Neural progenitor cell (in vitro differentiated cells): ENCODE results near the gene PTPRG. TPM values are rescaled to one million over a fixed set of nuclear protein-coding genes. Genes with fewer than 3 reads are reported as not detected.

Experiments used
- DNase-seq: peaks from one replicate; pipeline ENCODE4 v3.0.0-alpha.2; 2016; ENCODE audit warnings: low spot score
- H2AFZ ChIP-seq: fragments of 200-600 bp; sonication (generic); replicated peaks from 2 replicates; pipeline ENCODE4 v1.6.1; 2016; ENCODE audit warnings: antibody characterized with exemption
- H3F3A ChIP-seq: fragments of 200-600 bp; sonication (generic); 2 replicates; pipeline ENCODE4 v1.6.1; 2016; ENCODE audit warnings: antibody characterized with exemption, low read depth
- H3K27ac ChIP-seq: fragments of 200-600 bp; sonication (generic); 2 replicates; pipeline ENCODE4 v1.5.1; 2016; ENCODE audit warnings: mild to moderate bottlenecking
- H3K27me3 ChIP-seq: fragments of 200-600 bp; sonication (generic); 2 replicates; pipeline ENCODE4 v1.6.1; 2016; ENCODE audit warnings: mild to moderate bottlenecking, moderate library complexity
- H3K36me3 ChIP-seq: fragments of 200-600 bp; sonication (generic); 2 replicates; pipeline ENCODE4 v1.5.1; 2016
- H3K4me1 ChIP-seq: fragments of 200-600 bp; sonication (generic); 2 replicates; pipeline ENCODE4 v1.6.1; 2016; ENCODE audit warnings: mixed run types
- H3K4me2 ChIP-seq: fragments of 200-600 bp; sonication (generic); 2 replicates; pipeline ENCODE4 v1.6.1; 2016
- H3K4me3 ChIP-seq: fragments of 200-600 bp; sonication (generic); 2 replicates; pipeline ENCODE4 v1.5.1; 2016
- H3K79me2 ChIP-seq: fragments of 200-600 bp; sonication (generic); 2 replicates; pipeline ENCODE4 v1.6.1; 2016; ENCODE audit warnings: low read depth
- H3K9ac ChIP-seq: fragments of 200-600 bp; sonication (generic); 2 replicates; pipeline ENCODE4 v1.6.1; 2016
- H3K9me3 ChIP-seq: fragments of 200-600 bp; sonication (generic); 2 replicates; pipeline ENCODE4 v1.5.1; 2016; ENCODE audit warnings: low read depth
- H4K20me1 ChIP-seq: fragments of 200-600 bp; sonication (generic); 2 replicates; pipeline ENCODE4 v1.6.1; 2016; ENCODE audit warnings: low read depth
- H3K27ac Mint-ChIP-seq: 3 replicates; pipeline ENCODE4 v1.8.0; 2021; ENCODE audit warnings: mixed read lengths
- H3K27me3 Mint-ChIP-seq: 2 replicates; pipeline ENCODE4 v1.8.0; 2022; ENCODE audit warnings: low read depth, mild to moderate bottlenecking, inconsistent platforms, moderate library complexity, mixed read lengths; ENCODE audit not compliant: insufficient read depth
- H3K36me3 Mint-ChIP-seq: 3 replicates; pipeline ENCODE4 v1.8.0; 2021; ENCODE audit warnings: mixed read lengths
- H3K4me1 Mint-ChIP-seq: 3 replicates; pipeline ENCODE4 v1.8.0; 2021; ENCODE audit warnings: mixed read lengths
- H3K4me3 Mint-ChIP-seq: 3 replicates; pipeline ENCODE4 v1.8.0; 2021; ENCODE audit warnings: mild to moderate bottlenecking, moderate library complexity, mixed read lengths
- H3K9me3 Mint-ChIP-seq: 3 replicates; pipeline ENCODE4 v1.8.0; 2020; ENCODE audit warnings: mixed read lengths
- CTCF ChIP-seq: fragments of 200-600 bp; sonication (generic); IDR thresholded peaks from 2 replicates; pipeline ENCODE4 v1.5.1; 2017; ENCODE audit warnings: antibody characterized with exemption, mild to moderate bottlenecking
- EZH2 ChIP-seq: fragments of 200-600 bp; sonication (generic); IDR thresholded peaks from 2 replicates; pipeline ENCODE4 v1.6.1; 2017; ENCODE audit warnings: antibody characterized with exemption, mild to moderate bottlenecking, moderate library complexity
- EZH2phosphoT487 ChIP-seq: fragments of 200-600 bp; sonication (generic); IDR thresholded peaks from 2 replicates; pipeline ENCODE4 v1.6.1; 2017; ENCODE audit warnings: antibody characterized with exemption
- total RNA-seq: library from RNA; depleted of rRNA; stranded (reverse); fragments of >200 nt; gene quantifications from 2 replicates; pipeline ENCODE4 v1.2.3, GENCODE V29; 2015; ENCODE audit warnings: low replicate concordance

The PTPRG gene
- total RNA-seq, 1 donor from 2014 or later = 65.3 TPM

- H4K20me1 ChIP-seq = peaks cover 69% of the 10 kb centered on the region
Measured at GRCh38 chr3:61600195-61600594, 38.8 kb downstream of the PTPRG start.

GRCh38 chr3:61601831-61602230, 40.5 kb downstream of the PTPRG start:
- Mint-ChIP-seq H3K4me1 (peaks cover 2% of the 10 kb centered on the region), H3K9me3 (peaks cover 11% of the 10 kb centered on the region), H3K4me3 (no peak overlapping the region), H3K27ac (no peak overlapping the region), H3K36me3 (peaks cover 14% of the 10 kb centered on the region), H3K27me3 (no peaks in the 10 kb centered on the region)
- peaks cover 72% of the 10 kb centered on the region for H4K20me1 ChIP-seq
- peaks cover 100% of the 10 kb centered on the region for H3K79me2 ChIP-seq
- DNase-seq = no peak
- peaks cover 11% of the 10 kb centered on the region for H3K4me1 ChIP-seq
- no peaks in the 10 kb centered on the region for H3K9me3 ChIP-seq
- H3K27ac ChIP-seq = no peak overlapping the region
- no peaks in the 10 kb centered on the region for H3F3A ChIP-seq
- H3K9ac ChIP-seq = no peak overlapping the region
- H3K4me2 ChIP-seq = no peak overlapping the region
- no peak overlapping the region for H2AFZ ChIP-seq
- no peak overlapping the region for H3K4me3 ChIP-seq
- H3K36me3 ChIP-seq = no peaks in the 10 kb centered on the region
- TF ChIP-seq EZH2 (no peak), EZH2phosphoT487 (no peak), CTCF (no peak)
- no peaks in the 10 kb centered on the region for H3K27me3 ChIP-seq

More at GRCh38 chr3:61600195-61600594, 38.8 kb downstream of the PTPRG start:
- Histone ChIP-seq H3F3A (no peaks in the 10 kb centered on the region), H3K4me1 (peaks cover 12% of the 10 kb centered on the region), H2AFZ (no peak overlapping the region), H3K4me3 (no peak overlapping the region), H3K9ac (no peak overlapping the region), H3K9me3 (no peaks in the 10 kb centered on the region), H3K27me3 (no peaks in the 10 kb centered on the region), H3K79me2 (peaks cover 100% of the 10 kb centered on the region), H3K27ac (no peak overlapping the region), H3K36me3 (no peaks in the 10 kb centered on the region), H3K4me2 (no peak overlapping the region)
- Mint-ChIP-seq H3K4me3 (no peak overlapping the region), H3K36me3 (peaks cover 11% of the 10 kb centered on the region), H3K4me1 (peaks cover 6% of the 10 kb centered on the region), H3K9me3 (peaks cover 8% of the 10 kb centered on the region), H3K27me3 (no peaks in the 10 kb centered on the region), H3K27ac (no peak overlapping the region)
- TF ChIP-seq CTCF = no peak
- TF ChIP-seq EZH2phosphoT487 = no peak
- no peak for TF ChIP-seq EZH2
- DNase-seq = no peak

GRCh38 chr3:61602466-61602865, 41.1 kb downstream of the PTPRG start:
- DNase-seq = no peak
- peaks cover 15% of the 10 kb centered on the region for H3K4me1 ChIP-seq
- H4K20me1 ChIP-seq = peaks cover 72% of the 10 kb centered on the region
- H2AFZ ChIP-seq = no peak overlapping the region
- Mint-ChIP-seq H3K4me3 (no peak overlapping the region), H3K36me3 (peaks cover 14% of the 10 kb centered on the region), H3K9me3 (peaks cover 11% of the 10 kb centered on the region), H3K27ac (no peak overlapping the region), H3K4me1 (peaks cover 6% of the 10 kb centered on the region), H3K27me3 (peaks cover under 1% of the 10 kb centered on the region)
- no peaks in the 10 kb centered on the region for H3K9me3 ChIP-seq
- H3F3A ChIP-seq = peaks cover 2% of the 10 kb centered on the region
- H3K27ac ChIP-seq = no peak overlapping the region
- no peak overlapping the region for H3K4me3 ChIP-seq
- no peak overlapping the region for H3K9ac ChIP-seq
- no peaks in the 10 kb centered on the region for H3K36me3 ChIP-seq
- H3K27me3 ChIP-seq = no peaks in the 10 kb centered on the region
- peaks cover 100% of the 10 kb centered on the region for H3K79me2 ChIP-seq
- TF ChIP-seq CTCF = no peak
- no peak for TF ChIP-seq EZH2phosphoT487
- TF ChIP-seq EZH2 = no peak
- H3K4me2 ChIP-seq = no peak overlapping the region
